MM.1S (cell line): ENCODE results near the gene CCSER1.

Experiments used
- CTCF ChIP-seq: fragments of 300-600 bp; sonication (generic); IDR thresholded peaks from 2 replicates; pipeline ENCODE4 v1.5.1; 2016; ENCODE audit warnings: antibody characterized with exemption, low read length, mixed read lengths
- EZH2phosphoT487 ChIP-seq: fragments of 300-600 bp; sonication (generic); IDR thresholded peaks from 2 replicates; pipeline ENCODE4 v1.6.1; 2018; ENCODE audit warnings: antibody characterized with exemption, low read length

GRCh38 chr4:90769251-90769650 lies 642.1 kb downstream of the CCSER1 start:
- TF ChIP-seq CTCF (no peak), EZH2phosphoT487 (no peak)
